Measurements from ENCODE around the gene CABLES2. TPM values are rescaled to one million over a fixed set of nuclear protein-coding genes. Genes with fewer than 3 reads are reported as not detected.

CABLES2 gene
- total RNA-seq, 4 donors from 2014 or later = 1.1 to 2.4 (median 1.7) TPM

DNA sequence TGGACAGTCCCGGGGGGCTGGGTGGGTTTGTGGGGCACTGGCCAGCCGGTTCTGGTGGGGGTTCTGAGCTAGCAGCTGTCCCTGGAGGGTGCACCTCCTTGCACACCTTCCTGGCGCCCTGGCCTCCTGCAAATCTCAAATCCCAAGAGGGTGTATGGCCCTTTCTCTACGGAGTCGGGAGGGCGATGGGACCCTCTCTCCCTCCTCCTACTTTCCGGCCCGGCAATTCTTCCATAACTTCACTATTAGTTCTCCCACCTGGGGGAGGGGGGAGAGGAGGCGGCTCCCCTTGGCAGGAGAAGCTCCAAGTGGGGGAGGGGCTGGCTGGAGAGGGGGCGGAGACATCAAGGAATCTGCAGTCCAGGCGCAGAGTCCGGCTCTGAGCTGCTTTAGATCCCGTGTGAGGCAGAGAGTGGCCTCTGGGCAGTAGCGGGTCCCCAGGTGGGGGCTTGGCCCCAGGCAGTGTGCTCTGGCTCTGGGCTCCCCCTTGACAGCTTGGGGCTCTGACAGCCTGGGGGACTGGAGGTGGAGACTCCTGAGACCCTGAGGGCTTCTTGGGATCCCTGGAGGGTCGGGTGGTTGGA, 38.6 kb downstream of the CABLES2 start:
- TF ChIP-seq, protein P1, sequence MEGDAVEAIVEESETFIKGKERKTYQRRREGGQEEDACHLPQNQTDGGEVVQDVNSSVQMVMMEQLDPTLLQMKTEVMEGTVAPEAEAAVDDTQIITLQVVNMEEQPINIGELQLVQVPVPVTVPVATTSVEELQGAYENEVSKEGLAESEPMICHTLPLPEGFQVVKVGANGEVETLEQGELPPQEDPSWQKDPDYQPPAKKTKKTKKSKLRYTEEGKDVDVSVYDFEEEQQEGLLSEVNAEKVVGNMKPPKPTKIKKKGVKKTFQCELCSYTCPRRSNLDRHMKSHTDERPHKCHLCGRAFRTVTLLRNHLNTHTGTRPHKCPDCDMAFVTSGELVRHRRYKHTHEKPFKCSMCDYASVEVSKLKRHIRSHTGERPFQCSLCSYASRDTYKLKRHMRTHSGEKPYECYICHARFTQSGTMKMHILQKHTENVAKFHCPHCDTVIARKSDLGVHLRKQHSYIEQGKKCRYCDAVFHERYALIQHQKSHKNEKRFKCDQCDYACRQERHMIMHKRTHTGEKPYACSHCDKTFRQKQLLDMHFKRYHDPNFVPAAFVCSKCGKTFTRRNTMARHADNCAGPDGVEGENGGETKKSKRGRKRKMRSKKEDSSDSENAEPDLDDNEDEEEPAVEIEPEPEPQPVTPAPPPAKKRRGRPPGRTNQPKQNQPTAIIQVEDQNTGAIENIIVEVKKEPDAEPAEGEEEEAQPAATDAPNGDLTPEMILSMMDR (IDR thresholded peaks at IDR 0.05; ENCODE audit: low read depth) = no peak

DNA sequence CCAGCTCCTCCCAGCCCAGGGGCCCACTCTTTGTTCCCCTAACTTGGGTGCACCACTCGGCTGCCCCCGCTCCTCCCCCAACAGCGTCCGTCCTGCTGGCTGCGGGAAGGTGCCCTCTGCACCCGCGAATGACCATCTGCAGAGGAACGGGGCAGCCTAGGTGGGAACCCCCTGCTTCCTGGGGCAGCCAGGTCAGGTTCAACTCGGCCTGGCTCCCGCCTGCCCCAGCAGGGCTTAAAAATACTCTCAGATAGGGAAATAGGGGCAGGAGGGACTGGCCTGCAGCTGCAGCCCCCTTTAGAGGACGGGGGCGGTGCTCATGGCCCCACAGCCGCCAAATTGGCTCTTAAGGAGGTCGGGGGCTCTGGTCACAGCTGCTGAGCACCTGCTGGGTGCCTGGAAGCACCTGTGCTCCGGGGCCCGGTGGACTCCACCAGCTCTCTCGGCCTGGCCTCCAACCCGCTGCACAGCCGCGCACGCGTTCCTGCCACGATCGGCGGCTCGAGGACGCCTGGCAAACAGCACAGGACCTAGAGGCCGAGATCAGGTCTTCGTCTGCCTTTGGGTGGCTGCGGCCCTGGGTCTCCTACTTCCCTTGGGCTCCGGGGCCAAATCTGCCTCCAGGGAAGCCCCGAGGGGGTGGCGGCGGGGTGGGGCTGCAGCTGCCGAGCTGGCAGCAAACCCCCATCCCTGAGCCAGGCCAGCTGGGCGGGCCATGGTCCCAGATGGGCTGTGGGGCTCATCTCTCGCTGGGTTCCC, 39.3 kb downstream of the CABLES2 start:
- TF ChIP-seq, protein P1 (IDR thresholded peaks at IDR 0.05; ENCODE audit: low read depth) = no peak

DNA sequence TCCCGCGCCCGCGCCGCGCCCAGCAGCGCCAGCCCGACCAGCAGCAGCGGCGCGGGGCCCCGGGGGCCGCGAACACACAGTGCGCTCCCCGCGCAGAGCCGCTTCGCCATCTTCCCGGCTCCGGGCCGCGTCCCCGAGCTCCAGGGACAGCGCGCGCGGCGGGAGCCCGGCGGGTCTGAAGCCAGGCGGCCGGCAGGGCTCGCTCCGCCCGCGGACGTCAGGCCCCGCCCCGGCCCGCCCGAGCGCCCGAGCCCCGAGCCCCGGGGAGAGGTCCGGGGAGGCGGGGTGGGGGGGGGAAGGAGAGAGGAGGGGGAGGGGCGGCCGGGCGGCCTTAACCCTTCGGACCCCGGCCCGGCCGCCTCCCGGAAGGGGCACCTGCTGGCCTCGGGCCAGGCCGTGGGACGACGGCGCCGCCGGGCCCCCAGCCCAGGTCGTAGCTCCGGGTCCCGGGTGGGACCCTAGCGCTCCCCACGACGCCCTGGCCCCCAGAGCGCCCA, 39.9 kb downstream of the CABLES2 start, which contains the start of gene LAMA5:
Gene LAMA5, minus strand, starts transcription at position 177 of the 497 bp plus-strand sequence. Its CDS starts 67 bp downstream, at position 110.
- TF ChIP-seq, protein P1 (IDR thresholded peaks at IDR 0.05; ENCODE audit: low read depth) = no peak

DNA sequence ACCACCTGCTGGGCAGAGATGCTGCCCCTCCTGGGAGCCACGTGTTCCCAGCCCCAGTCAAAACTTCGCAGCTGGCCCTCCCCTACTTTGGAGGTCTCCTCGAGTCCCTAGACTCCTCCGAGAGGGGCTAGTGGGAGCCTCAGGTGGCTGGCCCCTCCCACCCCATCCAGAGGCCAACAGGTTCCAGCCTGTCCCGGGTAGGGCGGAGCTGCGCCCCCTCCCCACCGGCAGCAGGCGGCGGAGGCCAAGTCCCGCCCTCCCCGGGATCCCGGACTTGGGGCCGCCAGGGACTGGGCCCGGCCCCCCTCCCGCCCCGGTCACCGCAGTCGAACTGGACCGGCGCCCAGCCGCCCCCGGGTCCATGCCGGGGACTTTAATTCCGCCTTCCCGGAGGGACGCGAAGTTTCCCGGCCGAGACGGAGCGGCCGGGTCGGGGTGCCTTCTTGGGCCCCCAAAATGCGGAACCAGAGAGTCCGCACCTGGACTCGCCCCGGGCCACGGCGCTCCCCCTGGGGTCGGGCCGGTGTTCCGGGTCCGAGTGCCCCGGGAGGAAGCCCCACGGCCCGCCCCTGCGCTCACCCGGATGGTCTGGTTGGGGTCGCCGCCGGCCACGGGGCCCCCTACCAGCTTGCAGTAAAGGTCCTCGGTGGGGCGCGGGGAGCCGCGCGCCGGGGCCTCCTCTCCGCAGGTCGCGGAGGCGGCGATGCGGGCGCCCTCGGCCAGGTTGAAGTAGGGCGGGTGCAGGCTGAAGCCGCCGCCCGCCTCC, 40.5 kb downstream of the CABLES2 start:
- TF ChIP-seq, protein P1 (IDR thresholded peaks at IDR 0.05; ENCODE audit: low read depth) = no peak

DNA sequence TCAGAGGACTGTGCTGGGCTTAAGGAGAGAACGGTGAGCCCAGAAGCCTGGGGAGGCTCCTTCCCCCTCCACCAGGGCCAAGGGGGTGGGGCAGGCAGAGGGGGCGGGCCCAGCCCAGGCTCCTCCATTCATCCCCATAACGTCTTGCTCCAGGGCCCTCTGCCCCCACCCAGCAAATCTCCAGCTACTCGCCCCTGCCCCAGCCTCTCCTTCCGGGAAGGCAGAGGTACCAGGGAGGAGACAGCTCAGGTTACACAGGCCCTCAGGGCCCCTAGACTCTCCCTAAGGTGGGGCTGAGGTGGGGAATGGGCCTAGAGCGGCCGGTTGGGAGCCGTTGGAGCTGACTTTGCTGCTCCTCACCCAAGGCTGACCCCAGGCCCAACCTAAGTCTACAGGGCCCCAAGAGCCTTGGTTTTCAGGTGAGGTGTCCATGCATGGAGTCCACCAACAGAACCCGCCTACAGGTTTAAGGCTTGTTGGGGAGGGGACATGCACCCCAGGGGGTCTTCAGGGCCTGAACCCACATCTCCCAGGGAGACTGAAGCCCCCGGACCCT, 41.2 kb downstream of the CABLES2 start:
- TF ChIP-seq, protein P1 (IDR thresholded peaks at IDR 0.05; ENCODE audit: low read depth) = no peak

DNA sequence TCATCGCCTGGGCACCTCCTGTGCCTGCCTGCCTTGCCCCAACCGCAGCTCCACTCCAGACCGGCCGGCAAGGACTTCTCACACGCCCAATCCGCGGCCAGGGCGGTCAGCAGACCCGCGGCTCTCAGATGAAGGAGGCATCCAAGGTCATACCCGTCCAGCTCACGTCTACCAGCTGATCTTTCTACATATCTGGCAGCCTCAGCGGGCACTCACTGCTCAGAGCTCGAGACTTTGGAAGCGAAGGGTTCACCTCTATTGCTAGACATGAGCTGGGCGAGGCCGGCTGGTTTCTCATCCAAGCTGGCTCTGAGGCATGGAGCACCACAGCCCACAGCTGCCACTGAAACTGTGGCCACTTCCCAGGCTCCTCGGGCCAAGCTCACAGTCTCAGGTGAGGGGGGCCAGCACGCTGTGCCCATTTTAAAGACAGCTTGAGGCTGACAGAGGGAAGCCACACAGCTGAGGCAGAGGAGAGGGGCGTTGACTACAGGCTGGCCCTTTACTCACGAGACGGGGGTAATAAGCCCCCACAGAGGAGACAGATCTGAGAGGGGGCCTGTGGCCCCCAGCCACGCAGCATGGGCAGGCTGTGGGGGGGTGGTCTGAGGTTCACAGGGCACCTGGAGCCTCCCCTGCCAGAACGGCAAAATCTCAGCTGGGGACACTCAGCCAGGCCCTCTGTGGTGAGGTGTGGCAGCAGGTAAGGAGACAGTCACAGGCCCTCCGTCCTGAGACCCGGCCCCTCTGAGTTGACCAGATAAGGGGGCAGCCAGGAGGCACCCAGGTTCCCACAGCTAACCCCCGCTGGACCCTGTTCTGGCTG, 42.0 kb downstream of the CABLES2 start:
- TF ChIP-seq, protein P1 (IDR thresholded peaks at IDR 0.05; ENCODE audit: low read depth) = no peak

All from subcutaneous adipose tissue (tissue), 4 donors.